Hippocampal formation (tissue), 2 donors: ENCODE data around the gene PHC3.

Source experiments
- DNase-seq, 2 donors: peaks; one replicate each; lab custom pipeline; 2025; lab: John Stamatoyannopoulos, UW

The PHC3 gene

DNA sequence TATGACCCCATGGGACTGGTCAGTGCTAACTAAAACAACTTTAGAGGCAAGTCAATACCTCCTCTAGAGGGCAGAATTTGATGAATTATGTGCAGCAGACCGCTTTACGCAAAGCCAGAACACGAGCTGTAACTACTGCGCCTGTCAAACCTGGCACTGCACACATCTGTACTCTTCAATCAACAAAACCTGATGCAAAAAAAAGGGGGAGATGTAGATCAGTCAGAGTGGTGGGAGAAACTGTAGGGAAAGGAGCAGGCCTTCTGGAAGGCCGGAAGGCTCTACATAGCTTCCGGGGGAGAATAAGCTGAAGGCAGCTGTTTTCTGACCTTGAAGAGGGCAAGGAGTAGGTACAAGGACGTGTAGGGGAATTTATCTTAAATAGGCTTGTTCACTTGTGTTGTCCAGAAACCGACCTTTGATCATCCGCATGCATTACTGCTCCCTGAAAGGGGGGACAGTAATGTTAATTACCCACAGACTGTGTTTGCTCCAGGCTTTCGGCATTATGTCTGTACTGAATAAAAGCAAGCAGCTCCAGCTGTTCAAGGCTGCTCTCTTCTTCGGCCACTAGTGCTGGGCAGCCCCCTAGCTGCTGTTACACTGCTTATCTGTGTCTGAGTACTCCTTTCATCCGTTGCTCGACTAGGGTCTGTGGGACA, 102.8 kb downstream of the PHC3 start:
- DNase-seq: no peak

DNA sequence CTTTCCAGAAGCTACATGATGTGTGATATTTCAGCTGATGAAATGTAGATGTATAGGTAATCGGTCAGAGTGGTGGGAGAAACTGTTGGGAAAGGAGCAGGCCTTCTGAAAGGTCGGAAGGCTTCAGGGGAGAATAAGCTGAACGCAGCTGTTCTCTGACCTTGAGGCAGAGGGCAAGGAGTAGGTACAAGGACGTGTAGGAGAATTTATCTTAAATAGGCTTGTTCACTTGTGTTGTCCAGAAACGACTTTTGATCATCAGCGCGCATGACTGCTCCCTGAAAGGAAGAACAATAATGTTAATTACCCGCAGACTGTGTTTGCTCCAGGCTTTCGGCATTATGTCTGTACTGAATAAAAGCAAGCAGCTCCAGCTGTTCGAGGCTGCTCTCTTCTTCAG, 104.2 kb downstream of the PHC3 start:
- no peak for DNase-seq

DNA sequence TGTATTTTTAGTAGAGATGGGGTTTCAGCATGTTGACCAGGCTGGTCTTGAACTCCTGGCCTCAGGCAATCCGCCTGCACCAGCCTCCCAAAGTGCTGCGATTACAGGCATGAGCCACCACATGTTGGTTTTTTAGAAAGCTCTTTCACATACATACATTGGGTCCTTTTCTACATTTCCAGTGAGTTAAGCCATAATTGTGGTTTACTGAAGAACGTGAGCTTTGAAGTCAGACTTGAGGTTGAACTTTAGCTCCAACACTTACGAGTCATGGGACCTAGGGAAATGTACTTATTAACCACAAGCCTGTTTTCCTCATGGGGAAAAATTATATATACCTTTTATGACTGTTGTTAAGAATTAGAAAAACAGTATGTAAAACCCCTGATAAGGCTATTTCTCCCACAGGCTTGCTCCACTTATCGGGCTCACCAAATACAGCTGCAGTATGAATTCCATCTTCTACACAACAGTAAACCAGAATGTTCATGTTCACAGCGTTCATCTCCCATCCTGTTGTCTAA, 104.8 kb downstream of the PHC3 start:
- no peak for DNase-seq

DNA sequence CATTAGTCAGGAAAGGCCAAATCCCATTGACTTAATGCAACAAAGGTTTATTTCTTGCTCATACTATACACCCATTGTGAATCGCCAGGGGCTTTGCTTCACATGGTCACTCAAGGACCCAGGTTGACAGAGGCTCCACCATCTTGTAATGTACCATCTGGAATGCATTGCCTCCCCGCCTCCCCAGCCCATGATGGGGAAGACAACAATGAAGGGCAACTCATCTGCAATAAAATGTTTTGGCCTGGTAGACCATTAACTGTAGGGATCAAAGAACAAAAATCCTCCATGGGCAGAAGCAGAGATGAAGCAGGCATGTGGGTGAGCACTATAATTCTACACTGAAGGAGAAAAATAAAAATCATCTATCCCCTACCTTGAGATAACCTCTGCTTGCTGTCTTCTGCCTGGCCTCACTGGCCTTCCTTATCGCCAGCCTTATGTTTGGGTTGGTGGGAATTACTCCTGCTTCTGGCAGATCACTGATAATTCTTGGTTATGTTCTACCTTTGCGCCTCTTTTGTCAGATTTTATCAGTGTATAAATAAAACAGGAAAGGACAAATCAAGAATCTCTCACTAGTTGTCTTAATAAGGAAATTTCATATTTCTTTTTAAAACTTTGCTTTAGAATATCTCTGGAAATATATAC, 106.0 kb downstream of the PHC3 start:
- no peak for DNase-seq

DNA sequence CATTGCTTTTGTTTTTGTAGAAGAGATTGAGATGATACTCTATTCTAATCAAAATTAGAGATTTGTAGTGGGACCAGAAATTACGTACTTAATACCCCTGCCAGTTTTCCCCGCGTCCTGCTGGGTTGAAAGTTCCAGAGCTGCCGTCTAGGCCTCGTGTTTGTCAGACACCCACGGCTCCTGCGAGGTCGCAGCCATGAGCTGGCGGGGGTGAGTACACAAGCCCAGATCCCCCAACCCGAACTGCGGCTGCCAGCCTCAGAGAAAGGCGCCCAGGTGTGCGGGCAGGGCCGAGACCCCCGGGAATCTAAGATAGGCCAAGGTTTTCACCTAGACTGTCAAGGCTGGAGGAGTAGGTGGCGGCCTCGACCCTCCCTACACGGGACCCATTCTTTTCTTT, 117.4 kb downstream of the PHC3 start:
- DNase-seq: no peak

DNA sequence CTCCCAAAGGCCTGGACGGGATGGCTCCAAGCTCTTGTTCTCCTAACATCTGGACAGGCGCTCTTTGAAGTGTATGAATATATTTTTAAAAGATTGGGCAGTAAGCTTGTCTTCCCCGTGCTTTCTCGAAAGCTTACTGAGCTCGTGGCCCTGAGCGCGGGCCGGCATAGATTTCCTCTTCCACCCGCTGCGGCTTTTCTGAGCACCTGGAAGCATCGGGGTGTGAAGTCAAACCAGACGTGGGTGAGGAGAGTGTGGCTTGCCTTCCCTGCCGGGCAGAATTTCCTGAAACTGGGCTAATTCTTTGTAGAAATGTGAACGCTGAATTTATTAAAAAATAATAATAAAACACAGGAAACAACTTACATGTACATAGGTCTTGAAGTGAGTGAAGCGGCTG, 117.8 kb downstream of the PHC3 start:
- DNase-seq: no peak

DNA sequence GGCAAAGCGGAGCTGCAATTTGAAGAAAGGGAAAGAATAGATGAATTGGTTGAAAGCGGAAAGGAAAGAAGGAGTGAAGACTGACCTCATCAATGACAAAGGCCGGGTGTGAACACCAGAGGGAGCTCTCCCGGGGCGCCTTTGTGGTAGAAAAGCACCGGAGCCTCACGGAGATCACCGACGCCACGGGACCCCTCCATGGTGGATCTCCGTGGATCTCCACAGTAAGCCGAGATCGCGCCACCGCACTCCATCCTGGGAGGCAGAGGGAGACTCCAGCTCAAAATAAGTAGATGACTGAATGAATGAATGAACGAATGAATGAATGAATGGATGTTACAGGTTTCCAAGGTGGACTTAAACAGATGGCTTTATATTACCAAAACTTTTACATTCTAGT, 118.8 kb downstream of the PHC3 start:
- DNase-seq: no peak

DNA sequence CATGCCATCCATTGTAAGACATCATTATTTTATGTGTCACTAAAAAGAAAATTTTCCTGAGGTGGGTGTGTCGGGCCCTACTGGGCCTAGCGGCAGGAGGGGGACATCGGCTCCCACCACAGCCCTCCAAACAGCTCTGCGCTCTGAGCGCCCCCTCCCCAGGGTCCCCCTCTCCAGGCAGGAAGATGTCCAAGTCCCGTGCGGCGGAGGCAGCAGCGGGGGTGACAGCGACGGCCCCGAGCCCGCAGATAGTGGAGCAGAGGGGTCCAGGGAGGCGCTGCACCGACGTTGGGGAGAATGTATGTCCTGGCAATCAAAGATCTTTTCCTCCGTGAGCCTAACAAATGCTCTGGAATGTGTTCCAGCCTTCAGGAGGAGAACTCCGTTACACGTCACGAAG, 119.5 kb downstream of the PHC3 start:
- DNase-seq: no peak

DNA sequence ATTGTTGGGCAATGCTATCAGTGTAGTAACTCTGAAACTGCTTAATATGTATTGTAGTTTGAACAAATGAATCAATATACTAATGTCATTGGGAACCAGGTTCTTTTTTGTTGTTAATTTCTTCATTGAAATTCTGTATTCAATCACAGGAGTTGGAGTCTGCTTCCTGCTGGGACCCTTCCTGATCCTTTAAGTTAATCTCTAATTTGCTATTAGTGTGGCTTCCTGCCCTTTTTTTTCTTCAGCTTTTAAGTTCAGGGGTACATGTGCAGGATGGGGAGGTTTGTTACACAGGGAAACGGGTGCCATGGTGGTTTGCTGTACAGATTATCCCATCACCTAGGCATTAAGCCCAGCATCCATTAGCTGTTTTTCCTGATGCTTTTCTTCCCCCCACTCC, 122.1 kb downstream of the PHC3 start:
- no peak for DNase-seq

DNA sequence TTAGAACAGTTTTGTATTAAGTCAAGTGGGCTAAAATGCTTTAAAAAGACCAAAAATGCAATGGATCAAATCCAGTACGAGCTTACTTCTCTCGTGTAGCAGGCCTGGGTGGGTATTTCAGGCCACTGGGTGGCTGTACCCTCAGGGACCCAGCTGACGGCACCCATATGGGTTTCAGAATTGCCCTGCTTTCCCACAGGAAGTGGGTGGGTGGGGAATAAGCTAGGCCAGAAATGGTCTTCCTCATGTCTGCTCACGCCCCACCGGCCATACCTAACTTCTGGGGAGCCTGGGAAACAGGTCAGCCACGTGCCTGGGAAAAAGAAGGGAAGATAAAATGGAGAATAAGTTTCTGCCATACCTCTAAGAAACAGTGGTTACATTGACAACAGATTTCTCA, 123.4 kb downstream of the PHC3 start:
- DNase-seq: no peak

DNA sequence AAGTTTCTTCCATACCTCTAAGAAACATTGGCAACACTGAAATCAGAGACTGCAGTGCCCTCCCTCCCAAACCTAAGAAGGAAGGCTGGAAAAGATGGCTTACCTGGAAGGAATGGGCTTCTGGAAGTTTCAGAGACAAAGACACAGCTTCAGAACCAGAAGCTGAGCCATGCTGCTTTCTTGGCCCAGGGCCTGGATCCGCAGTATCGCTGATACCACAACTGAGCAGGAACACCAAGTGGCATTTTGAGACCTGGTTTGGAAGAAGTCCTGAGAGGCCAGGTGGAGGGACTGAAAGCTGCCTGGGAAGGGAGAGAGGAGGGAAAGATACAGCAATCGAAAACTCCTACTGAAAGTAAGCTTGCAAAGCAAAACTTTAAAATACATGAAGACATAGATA, 124.0 kb downstream of the PHC3 start:
- no peak for DNase-seq

DNA sequence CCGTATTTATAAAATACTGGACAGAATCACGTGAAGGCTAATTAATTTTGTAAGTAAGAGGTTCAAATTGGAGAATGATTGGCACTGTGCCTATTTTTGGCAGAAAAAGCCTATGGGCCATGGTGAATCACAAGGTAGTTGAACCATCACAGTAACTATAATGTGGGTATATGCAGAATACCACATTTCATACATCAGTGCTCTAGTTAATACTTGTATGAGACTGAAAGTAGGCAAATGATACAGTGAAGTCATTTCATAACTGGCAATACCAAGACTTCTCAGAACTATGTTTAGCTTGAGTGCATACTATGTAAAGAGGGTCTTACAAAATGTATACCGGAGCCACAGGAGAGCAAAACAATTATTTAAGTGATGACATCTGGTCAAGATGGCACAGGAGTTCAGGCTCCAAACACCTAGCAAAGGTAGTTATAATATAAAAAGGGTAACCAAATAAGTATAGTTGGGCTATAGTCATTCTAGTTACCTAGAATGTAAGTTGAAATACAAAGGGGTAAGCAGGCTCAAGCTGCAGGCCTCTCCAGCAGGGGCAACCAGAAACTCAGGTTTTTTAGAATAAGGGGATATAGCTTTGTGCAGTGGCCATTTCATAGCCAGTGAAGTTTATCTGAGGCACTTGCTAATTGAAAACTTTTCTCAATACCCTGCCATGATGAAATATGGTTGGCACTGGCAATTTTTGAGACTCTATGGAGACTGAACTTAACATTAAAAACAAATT, 124.7 kb downstream of the PHC3 start:
- DNase-seq: no peak

DNA sequence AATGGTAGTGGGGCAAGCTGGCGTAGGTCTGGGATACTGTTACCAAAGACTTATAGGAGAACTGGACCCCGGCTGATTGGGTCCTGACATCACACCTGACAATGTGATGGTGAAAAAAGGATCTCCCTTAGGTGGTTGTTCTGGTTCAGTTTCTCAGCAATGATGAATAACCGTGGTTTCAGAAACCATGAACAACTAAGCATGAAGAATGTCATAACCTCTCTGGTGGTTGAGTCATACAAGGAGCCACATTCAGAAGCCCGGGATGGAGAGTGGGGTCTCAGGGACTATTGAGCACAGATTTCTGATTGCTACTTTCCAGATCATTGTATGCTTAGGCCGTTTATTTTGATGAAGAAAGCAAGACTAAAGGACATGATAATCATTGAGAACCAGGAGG, 126.3 kb downstream of the PHC3 start:
- DNase-seq: no peak

DNA sequence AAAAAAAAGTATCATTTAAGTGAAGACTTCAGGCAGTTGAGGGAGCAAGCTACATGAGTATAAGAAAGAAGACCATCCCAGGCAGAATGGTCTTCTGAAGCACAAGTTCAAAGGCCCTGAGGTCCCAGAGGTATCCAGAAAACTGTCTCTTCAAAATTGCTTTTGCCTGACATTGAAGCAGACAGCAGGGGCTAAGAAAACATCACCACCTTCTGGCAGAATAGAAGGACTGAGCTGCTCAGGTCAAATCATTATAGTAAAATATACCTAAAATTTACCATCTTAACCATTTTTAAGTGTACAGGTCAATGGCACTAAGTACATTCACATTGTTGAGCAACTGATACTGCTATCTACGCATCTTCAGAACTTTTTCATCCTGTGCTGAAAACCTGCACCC, 127.3 kb downstream of the PHC3 start:
- no peak for DNase-seq

DNA sequence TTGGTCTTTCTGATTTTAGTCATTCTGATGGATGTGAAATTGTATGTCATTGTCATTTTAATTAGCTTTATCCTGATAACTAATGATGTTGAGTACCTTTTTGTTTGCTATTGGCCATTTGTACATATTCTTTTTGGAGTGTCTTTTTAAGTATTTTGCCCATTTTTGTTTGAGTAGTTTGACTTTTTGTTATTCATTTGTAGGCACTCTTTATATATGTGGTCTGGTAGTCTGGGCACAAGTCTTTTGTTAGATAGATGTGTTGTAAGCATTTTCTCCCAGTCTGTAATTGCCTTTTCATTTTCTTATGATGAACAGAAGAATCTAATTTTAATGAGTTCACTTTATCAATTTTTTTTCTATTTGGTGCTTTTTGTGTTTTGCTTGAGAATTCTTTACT, 129.1 kb downstream of the PHC3 start:
- no peak for DNase-seq

DNA sequence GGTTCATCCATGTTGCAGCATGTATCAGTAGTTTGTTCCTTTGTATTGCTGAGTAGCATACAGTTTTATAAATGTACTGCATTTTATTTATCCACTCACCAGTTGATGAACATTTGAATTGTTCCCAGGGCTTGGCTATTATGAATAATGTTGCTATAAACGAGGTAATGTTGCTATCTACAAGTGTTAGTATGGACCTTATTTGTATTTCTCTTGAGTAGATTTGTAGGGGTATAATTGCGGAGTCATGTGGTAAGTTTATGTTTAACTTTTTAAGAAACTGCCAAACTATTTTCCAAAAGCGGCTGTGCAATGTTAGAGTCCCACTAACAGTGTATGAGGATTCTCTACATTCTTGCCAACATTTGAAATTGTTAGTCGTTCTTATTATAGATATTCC, 130.8 kb downstream of the PHC3 start:
- DNase-seq: no peak

DNA sequence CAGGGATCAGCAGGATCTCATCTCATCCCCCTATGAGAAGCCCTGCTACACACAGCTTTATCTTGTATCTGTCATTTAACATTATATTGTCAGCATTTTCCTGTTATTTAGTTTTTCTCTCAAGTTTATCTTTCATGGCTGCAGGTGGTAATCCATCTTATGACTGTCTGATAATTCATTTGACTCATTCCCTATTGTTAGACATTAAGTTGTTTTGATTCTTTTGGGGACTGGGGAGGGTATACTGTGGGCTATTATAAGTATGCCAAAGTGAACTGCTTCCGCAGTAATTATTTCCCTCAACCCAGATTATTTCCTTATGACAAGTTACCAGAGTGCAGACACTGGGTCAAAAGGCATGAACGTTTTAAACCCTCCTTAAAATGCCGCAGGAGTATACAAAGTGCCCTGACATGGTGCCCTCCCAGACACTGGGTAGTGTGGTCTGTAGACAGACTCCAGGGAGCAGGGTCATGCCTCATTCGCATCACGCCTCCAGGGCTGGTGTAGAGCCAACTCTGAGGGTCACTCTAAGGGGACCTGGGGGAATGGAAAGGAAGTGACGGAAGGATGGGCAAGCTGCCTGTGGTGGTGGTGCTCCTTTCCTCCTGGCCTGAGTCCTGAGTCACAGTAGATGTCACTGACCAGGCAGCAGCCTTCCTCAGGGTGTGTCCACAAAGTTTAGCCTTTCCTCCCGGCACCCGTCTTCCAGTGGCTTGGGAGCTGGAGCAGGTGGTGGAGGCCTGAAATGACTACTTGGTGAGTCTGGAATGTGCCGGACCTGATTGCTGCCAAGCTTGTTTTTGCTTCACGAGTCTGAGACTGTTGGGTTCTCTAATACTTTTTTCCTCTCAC, 132.2 kb downstream of the PHC3 start:
- DNase-seq: no peak

DNA sequence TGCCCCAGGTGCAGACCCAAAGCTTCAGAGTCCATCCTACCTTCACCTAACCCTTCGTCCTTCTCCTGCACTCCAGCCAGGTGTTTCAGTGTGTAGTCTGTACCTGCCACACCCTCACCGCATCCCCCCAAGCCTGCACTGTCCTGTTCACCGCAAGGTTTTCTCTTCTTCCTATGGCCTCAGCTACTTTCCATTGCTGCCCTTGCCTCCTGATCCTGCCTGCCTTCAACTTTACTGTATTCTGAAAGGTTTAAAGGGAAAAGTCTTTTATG, 134.5 kb downstream of the PHC3 start:
- DNase-seq: no peak

DNA sequence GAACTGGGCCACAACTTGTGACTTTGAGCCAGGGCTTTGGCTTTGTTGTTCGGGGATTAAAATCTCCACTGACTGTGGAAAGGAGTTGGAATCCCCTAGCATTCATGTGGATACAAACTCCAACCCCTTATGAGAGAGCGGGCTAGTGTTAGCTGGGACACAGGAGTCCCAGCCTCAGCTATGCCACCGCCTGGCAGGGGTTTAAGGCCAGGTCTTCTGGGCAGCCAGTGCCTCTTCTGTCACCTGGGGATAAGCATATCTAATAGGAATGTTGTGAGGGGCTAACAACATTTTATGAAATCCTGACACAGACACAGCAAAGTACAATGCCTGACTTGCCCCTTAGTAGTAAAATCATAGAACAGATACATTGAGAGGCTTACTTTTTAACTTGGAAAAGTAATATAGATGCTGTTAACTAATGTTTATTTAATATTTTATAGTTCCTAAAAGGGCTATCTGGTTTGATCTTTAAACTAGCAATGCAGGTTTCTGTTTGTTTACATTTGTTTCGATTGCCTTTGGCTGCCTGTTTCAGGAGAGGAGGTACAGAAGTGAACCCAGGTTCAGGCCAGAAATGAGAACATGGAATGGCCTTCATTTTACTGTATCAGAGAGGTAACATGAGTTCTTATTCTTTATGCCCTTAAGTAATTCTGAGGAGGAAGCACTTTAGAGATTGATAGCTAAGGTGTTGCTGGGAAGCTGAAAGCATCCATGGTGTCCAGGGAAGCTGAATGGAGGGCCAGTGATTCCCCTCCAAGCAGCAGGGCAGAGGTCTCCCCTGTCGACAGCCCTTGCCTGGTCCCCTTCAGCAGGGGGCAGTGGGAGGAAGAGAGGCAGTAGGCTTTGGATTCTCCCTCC, 135.0 kb downstream of the PHC3 start:
- DNase-seq: no peak

DNA sequence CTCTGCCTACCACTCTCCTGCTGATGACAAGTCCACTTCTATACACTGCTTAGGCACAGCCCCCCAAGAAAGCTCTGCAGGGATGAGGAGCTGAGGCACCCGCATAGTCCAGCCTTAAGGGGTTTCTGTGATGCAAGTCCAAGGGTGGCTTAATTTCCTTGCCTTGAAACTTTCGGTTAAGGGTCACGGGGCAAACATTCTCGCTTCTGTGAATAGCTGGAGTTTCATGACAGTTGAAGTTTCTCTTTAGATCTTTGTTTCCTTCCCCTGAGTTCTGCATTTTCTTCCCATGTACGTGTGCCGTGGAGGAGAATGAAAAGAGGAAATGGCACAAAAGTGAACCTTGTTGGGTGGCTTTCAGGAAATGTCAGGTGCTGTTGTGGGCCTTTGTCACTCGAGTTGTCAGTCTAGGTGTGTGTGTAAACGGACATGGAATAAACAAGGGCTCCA, 136.7 kb downstream of the PHC3 start:
- DNase-seq: no peak

DNA sequence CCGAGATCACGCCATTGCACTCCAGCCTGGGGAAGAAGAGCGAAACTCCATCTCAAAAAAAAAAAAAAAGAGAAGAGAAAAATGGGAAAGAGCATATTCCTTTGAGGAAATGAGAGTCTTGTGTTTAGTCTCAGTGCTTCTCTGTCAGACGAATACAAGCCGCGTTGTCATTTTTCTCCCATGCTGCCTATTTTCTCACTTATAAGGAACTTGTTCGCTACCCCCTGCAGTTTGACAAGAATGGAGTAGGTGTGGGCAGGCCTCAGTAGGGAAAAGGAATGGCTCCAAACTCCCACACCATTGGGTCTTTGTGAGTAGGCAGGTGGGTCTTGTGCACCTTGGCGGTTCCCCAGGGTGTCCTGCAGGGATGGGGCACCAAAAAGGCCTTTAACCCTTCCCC, 137.3 kb downstream of the PHC3 start:
- DNase-seq: no peak
